Measurements from ENCODE around the gene SLC2A13.

Gene SLC2A13

GRCh38 chr12:39755478-39755877, 350.4 kb downstream of the SLC2A13 start:
- TF ChIP-seq TEAD4 (IDR thresholded peaks at IDR 0.05) (no peak), TCF12 (IDR thresholded peaks at IDR 0.05; ENCODE audit: low read depth) (no peak), RAD21 (IDR thresholded peaks at IDR 0.05; ENCODE audit: low read depth) (no peak), YY1 (IDR thresholded peaks at IDR 0.05; ENCODE audit: low read depth) (no peak), NFIC (IDR thresholded peaks at IDR 0.05) (no peak), CEBPB (IDR thresholded peaks at IDR 0.05) (no peak), USF1 (IDR thresholded peaks at IDR 0.05) (no peak), EGR1 (IDR thresholded peaks at IDR 0.05) (no peak), TAF1 (IDR thresholded peaks at IDR 0.05; ENCODE audit: low read depth) (no peak), FOXM1 (IDR thresholded peaks at IDR 0.05; ENCODE audit: borderline replicate concordance, low read depth) (no peak), CREB1 (IDR thresholded peaks at IDR 0.05; ENCODE audit: low read depth) (no peak), ZBTB7A (IDR thresholded peaks at IDR 0.05; ENCODE audit: low read depth) (no peak), EP300 (IDR thresholded peaks at IDR 0.05; ENCODE audit: borderline replicate concordance) (no peak)
- TF ChIP-seq, protein P1, sequence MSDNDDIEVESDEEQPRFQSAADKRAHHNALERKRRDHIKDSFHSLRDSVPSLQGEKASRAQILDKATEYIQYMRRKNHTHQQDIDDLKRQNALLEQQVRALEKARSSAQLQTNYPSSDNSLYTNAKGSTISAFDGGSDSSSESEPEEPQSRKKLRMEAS (IDR thresholded peaks at IDR 0.05), result no peak
- TF ChIP-seq, protein P2, sequence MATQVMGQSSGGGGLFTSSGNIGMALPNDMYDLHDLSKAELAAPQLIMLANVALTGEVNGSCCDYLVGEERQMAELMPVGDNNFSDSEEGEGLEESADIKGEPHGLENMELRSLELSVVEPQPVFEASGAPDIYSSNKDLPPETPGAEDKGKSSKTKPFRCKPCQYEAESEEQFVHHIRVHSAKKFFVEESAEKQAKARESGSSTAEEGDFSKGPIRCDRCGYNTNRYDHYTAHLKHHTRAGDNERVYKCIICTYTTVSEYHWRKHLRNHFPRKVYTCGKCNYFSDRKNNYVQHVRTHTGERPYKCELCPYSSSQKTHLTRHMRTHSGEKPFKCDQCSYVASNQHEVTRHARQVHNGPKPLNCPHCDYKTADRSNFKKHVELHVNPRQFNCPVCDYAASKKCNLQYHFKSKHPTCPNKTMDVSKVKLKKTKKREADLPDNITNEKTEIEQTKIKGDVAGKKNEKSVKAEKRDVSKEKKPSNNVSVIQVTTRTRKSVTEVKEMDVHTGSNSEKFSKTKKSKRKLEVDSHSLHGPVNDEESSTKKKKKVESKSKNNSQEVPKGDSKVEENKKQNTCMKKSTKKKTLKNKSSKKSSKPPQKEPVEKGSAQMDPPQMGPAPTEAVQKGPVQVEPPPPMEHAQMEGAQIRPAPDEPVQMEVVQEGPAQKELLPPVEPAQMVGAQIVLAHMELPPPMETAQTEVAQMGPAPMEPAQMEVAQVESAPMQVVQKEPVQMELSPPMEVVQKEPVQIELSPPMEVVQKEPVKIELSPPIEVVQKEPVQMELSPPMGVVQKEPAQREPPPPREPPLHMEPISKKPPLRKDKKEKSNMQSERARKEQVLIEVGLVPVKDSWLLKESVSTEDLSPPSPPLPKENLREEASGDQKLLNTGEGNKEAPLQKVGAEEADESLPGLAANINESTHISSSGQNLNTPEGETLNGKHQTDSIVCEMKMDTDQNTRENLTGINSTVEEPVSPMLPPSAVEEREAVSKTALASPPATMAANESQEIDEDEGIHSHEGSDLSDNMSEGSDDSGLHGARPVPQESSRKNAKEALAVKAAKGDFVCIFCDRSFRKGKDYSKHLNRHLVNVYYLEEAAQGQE (IDR thresholded peaks at IDR 0.05; ENCODE audit: low read depth), result no peak

- TF ChIP-seq FOXM1 (IDR thresholded peaks at IDR 0.05; ENCODE audit: borderline replicate concordance, low read depth) (no peak), CEBPB (IDR thresholded peaks at IDR 0.05) (no peak), TCF12 (IDR thresholded peaks at IDR 0.05; ENCODE audit: low read depth) (no peak), CREB1 (IDR thresholded peaks at IDR 0.05; ENCODE audit: low read depth) (no peak), TAF1 (IDR thresholded peaks at IDR 0.05; ENCODE audit: low read depth) (no peak)
These were observed 353.3 kb downstream of the SLC2A13 start for GRCh38 chr12:39752482-39753137.

GRCh38 chr12:39743655-39744054, 362.2 kb downstream of the SLC2A13 start:
- TF ChIP-seq ZBTB7A (IDR thresholded peaks at IDR 0.05; ENCODE audit: low read depth), result no peak
- TF ChIP-seq TAF1 (IDR thresholded peaks at IDR 0.05; ENCODE audit: low read depth), result no peak
- no peak for TF ChIP-seq CEBPB (IDR thresholded peaks at IDR 0.05)
- no peak for TF ChIP-seq USF1 (IDR thresholded peaks at IDR 0.05)
- no peak for TF ChIP-seq EP300 (IDR thresholded peaks at IDR 0.05; ENCODE audit: borderline replicate concordance)
- TF ChIP-seq YY1 (IDR thresholded peaks at IDR 0.05; ENCODE audit: low read depth), result no peak
- TF ChIP-seq NFIC (IDR thresholded peaks at IDR 0.05), result no peak

DNA sequence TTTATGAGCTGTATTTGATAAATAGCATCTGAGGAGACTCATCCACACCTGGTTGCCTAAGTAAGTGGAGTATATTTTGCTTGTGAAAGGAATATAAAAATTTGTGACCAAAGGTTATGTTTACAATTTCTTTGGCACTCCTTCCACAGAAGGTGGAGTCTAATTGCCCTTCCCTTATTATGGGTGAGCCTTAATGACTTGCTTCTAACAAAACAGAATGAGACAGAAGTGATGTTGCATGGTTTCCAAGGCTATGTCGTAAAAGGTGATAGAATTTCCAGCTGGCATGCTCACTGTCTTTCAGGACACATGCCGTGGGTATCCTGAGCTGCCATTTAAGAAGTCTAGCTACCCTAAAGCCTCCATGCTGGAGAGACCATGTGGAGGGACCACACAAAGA, 369.5 kb downstream of the SLC2A13 start:
- TF ChIP-seq TCF12 (IDR thresholded peaks at IDR 0.05; ENCODE audit: low read depth), result no peak
- TF ChIP-seq USF1 (IDR thresholded peaks at IDR 0.05), result no peak
- TF ChIP-seq, protein P2 (IDR thresholded peaks at IDR 0.05; ENCODE audit: low read depth), result no peak
- no peak for TF ChIP-seq TAF1 (IDR thresholded peaks at IDR 0.05; ENCODE audit: low read depth)
- no peak for TF ChIP-seq CREB1 (IDR thresholded peaks at IDR 0.05; ENCODE audit: low read depth)
- TF ChIP-seq FOXM1 (IDR thresholded peaks at IDR 0.05; ENCODE audit: borderline replicate concordance, low read depth), result no peak
- TF ChIP-seq EP300 (IDR thresholded peaks at IDR 0.05; ENCODE audit: borderline replicate concordance), result no peak
- TF ChIP-seq CEBPB (IDR thresholded peaks at IDR 0.05), result no peak
- TF ChIP-seq YY1 (IDR thresholded peaks at IDR 0.05; ENCODE audit: low read depth), result no peak
- no peak for TF ChIP-seq ZBTB7A (IDR thresholded peaks at IDR 0.05; ENCODE audit: low read depth)
- no peak for TF ChIP-seq EGR1 (IDR thresholded peaks at IDR 0.05)
- TF ChIP-seq TEAD4 (IDR thresholded peaks at IDR 0.05), result no peak
- TF ChIP-seq, protein P1 (IDR thresholded peaks at IDR 0.05), result no peak
- TF ChIP-seq NFIC (IDR thresholded peaks at IDR 0.05), result no peak
- TF ChIP-seq RAD21 (IDR thresholded peaks at IDR 0.05; ENCODE audit: low read depth), result no peak

DNA sequence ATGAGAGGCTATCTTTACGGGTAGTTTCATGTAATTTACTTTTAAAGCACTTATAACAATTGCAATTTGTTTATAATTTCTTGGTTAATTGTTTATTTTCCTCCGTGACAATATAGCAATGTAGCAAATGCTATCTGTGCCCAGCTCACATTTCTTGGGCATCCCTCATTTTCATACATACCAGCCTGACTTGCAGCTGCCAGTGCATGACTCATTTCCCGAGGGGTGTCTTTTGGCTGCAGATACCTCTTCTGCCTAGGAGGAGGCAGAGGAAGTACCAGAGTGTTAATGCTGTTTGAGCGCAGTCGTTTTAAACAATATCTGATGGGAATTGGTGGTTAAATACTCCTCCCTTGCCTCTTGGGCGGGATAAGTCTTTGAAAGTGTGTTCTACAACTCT, 382.1 kb downstream of the SLC2A13 start:
- TF ChIP-seq TAF1 (IDR thresholded peaks at IDR 0.05; ENCODE audit: low read depth), result no peak
- TF ChIP-seq, protein P2 (IDR thresholded peaks at IDR 0.05; ENCODE audit: low read depth), result no peak
- TF ChIP-seq YY1 (IDR thresholded peaks at IDR 0.05; ENCODE audit: low read depth), result no peak
- TF ChIP-seq, protein P1 (IDR thresholded peaks at IDR 0.05), result no peak
- no peak for TF ChIP-seq FOXM1 (IDR thresholded peaks at IDR 0.05; ENCODE audit: borderline replicate concordance, low read depth)
- TF ChIP-seq TEAD4 (IDR thresholded peaks at IDR 0.05), result no peak
- TF ChIP-seq TCF12 (IDR thresholded peaks at IDR 0.05; ENCODE audit: low read depth), result no peak
- TF ChIP-seq CREB1 (IDR thresholded peaks at IDR 0.05; ENCODE audit: low read depth), result no peak
- no peak for TF ChIP-seq CEBPB (IDR thresholded peaks at IDR 0.05)
- TF ChIP-seq EGR1 (IDR thresholded peaks at IDR 0.05), result no peak
